HG03060 (cell line): ENCODE data around the gene MAST4.
A peak's percentile ranks its signal among the peaks of the same experiment; 100 is the strongest.

Source experiments
- ATAC-seq: cut with Tn5 transposase; IDR thresholded peaks from one replicate; pipeline ENCODE4 v1.9.1; 2021; ENCODE audit warnings: low read depth, moderate number of reproducible peaks; ENCODE audit not compliant: unreplicated experiment

Gene MAST4

GRCh38 chr5:66603164-66603563, 7.0 kb downstream of the MAST4 start:
- ATAC-seq: no peak

GRCh38 chr5:66603881-66604280, 7.7 kb downstream of the MAST4 start:
- no peak for ATAC-seq

GRCh38 chr5:66606713-66607112, 10.5 kb downstream of the MAST4 start:
- ATAC-seq: no peak

- no peak for ATAC-seq
Observed at GRCh38 chr5:66608501-66608900, 12.3 kb downstream of the MAST4 start.

- ATAC-seq: peak; percentile 68
Observed at GRCh38 chr5:66609615-66610014, 13.4 kb downstream of the MAST4 start.

- no peak for ATAC-seq
Observed at GRCh38 chr5:66612226-66612625, 16.0 kb downstream of the MAST4 start.

- ATAC-seq: no peak
Observed at GRCh38 chr5:66615136-66615535, 18.9 kb downstream of the MAST4 start.

GRCh38 chr5:66615894-66616293, 19.7 kb downstream of the MAST4 start:
- no peak for ATAC-seq

- ATAC-seq: no peak
Observed at GRCh38 chr5:66616520-66617225, 20.5 kb downstream of the MAST4 start.

- ATAC-seq: peak; percentile 64
Observed at GRCh38 chr5:66617226-66617861, 21.2 kb downstream of the MAST4 start.

GRCh38 chr5:66617991-66618768, 22.0 kb downstream of the MAST4 start:
- ATAC-seq: peak; percentile 39

GRCh38 chr5:66620711-66621110, 24.5 kb downstream of the MAST4 start:
- ATAC-seq: no peak

- ATAC-seq: no peak
Observed at GRCh38 chr5:66621146-66621545, 25.0 kb downstream of the MAST4 start.

- ATAC-seq: no peak
Observed at GRCh38 chr5:66621736-66622135, 25.5 kb downstream of the MAST4 start.

- ATAC-seq: no peak
Observed at GRCh38 chr5:66628561-66628960, 32.4 kb downstream of the MAST4 start.

- no peak for ATAC-seq
Observed at GRCh38 chr5:66629446-66629845, 33.3 kb downstream of the MAST4 start.

GRCh38 chr5:66633754-66634153, 37.6 kb downstream of the MAST4 start:
- no peak for ATAC-seq

- no peak for ATAC-seq
Observed at GRCh38 chr5:66634601-66635000, 38.4 kb downstream of the MAST4 start.

- ATAC-seq: no peak
Observed at GRCh38 chr5:66637994-66638393, 41.8 kb downstream of the MAST4 start.

- ATAC-seq: no peak
Observed at GRCh38 chr5:66639037-66639436, 42.8 kb downstream of the MAST4 start.

GRCh38 chr5:66642538-66642937, 46.3 kb downstream of the MAST4 start:
- ATAC-seq: no peak

- no peak for ATAC-seq
Observed at GRCh38 chr5:66643387-66643786, 47.2 kb downstream of the MAST4 start.
